MV-4-11 (cell line): ENCODE measurements around the gene FBXL12.
"Not testable (repeated sequence)": the region's sequence is repeated elsewhere in the genome, so short reads cannot be mapped to it uniquely, and the experiment has no call there.

ENCODE experiments used
- DNase-seq: peaks from one replicate; lab custom pipeline; 2025; lab: John Stamatoyannopoulos, UW

Gene FBXL12, protein sequence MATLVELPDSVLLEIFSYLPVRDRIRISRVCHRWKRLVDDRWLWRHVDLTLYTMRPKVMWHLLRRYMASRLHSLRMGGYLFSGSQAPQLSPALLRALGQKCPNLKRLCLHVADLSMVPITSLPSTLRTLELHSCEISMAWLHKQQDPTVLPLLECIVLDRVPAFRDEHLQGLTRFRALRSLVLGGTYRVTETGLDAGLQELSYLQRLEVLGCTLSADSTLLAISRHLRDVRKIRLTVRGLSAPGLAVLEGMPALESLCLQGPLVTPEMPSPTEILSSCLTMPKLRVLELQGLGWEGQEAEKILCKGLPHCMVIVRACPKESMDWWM

DNA sequence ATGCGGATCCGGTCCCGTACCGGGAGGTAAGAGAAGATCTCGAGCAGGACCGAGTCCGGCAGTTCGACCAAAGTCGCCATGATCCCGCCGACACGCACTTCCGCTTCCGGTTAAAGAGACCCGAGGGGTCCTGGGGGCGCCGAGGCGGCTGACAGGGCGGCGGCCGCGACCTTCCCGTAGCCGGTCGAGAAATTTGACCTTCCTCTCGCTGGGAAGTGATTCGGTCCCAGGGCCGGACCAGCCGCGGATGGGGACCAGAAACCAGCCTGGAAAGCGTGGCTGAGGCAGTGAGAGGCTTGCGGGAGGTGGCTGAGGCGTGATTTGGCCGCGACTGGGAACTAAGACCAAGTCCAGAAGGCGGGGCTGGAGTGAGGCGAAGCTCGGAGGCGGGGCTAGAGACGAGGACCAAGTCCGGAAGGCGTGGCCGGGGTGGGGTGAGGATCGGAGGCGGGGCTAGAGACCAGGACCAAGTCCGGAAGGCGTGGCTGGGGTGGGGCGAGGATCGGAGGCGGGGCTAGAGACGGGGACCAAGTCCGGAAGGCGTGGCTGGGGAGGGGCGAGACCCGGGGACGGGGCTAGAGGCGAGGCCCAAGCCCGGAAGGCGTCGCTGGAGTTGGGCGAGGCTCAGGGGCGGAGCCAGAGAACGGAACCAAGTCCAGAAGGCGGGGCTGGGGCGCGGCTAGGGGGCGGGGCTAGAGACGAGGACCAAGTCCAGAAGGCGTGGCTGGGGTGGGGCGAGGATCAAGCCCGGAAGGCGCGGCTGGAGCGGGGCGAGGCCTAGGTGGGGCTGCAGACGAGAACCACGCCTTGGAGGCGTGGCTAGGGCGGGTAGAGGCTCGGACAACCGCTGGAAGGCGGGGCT, at the start of gene FBXL12:
Gene FBXL12, minus strand, starts transcription at position 346 of the 862 bp plus-strand sequence. Its CDS starts 266 bp downstream, at position 80.
- peak; percentile 100 for DNase-seq

DNA sequence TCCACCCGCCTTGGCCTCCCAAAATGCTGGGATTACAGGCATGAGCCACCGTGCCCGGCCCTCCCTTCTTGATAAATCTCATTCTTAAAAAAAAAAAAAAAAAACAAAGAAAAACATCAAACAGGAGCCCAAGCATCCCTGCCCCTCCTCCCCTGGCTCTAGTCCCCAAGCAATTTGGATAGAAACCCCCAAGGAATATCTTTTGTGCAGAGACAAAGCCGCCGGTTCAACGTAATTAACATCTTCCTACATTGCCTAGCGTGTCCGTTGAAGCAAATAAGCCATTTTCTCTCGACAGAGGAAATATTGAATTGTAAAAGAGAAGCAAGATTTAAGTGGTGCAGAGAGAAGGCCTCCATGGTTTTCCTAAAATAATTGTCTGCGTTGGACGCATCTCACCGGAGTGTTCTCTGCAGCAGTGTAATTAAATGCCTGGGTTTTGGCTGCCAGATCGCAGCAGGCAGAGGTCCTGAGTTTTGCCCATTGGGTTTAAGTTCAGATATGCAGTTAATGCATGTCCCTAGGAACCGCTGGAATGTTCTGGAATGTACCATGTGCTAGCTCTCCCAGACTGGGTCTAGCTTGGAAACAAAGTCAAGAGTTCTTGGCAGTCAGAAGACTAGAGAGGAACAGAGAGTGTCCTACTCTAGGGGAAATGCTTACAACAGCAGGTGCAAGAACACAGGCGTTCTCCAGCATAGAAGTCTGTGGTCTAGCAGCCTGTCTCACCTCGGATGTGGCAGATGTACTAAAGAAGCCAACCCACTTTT, 47.0 kb upstream of the FBXL12 start:
- DNase-seq: peak; percentile 8

DNA sequence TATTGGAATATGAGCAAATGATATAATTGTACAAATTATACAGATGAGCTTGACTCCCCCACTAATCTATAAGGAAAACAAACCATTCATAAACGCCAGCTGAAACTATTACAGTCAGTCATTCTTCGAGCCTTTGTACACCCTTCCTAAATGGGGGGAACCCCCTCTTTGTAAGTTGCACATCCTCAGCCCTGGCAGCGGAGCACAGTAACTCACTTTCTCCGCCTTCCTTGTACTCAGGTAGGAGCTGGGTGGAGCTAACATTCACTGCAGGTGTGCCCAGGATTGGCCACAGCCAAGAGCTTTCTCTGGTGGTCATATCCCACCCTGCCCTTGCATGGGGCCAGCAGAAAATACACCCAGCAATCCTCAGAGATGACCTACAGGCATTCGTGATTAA, 44.9 kb upstream of the FBXL12 start:
- DNase-seq: no peak

DNA sequence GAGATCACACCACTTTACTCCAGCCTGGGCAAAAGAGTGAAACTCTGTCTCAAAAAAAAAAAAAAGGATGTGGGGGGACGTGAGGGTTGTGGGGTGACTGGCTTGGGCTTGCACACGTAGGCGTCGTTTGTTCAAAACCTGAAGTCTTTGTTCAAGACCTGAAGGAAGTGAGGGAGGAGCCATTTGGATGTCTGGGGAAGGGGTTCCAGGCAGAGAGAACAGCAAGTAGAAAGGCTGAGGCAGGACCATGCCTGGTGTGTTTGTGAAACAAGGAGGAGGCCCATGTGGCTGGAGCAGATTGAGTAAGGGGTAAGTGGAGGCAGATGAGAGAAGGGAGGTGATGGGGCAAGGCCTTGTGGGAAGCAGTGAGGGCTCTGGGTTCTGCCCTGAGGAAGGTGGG, 44.1 kb upstream of the FBXL12 start:
- no peak for DNase-seq

DNA sequence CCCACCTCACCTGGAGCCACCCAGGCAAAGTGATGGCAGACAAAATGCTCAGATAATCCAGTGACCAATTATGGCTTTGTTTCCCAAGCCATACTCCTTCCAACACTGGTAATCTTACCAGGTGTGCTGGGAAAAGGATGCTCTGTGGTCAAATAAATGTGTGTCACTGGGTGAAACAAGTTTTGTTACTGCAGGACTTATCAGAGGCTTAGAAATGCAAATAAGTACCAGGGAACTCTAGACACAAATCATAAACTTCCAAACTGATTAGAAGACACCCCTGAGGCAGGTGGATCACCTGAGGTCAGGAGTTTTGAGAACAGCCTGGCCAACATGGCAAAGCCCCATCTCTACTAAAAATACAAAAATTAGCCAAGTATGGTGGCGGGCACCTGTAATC, 42.6 kb upstream of the FBXL12 start:
- DNase-seq: no peak

DNA sequence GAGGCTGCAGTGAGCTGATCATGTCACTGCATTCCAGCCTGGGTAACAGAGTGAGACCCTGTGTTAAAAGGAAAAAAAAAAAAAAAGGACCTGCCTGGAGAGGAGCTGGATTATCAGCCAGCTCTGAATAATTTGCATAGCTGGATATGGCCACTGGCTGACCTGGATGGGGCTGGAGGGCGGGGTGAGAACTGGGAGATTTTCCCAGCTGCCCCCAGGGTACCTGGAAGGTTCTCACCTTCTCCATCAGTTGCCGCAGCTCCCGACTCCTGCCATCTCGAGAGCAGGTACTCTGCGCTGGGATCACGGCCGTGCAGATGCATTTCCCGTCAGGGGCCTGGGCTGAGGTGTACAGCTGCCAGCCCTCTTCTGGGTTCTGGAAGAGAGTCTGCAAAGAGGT, 41.5 kb upstream of the FBXL12 start:
- no peak for DNase-seq

DNA sequence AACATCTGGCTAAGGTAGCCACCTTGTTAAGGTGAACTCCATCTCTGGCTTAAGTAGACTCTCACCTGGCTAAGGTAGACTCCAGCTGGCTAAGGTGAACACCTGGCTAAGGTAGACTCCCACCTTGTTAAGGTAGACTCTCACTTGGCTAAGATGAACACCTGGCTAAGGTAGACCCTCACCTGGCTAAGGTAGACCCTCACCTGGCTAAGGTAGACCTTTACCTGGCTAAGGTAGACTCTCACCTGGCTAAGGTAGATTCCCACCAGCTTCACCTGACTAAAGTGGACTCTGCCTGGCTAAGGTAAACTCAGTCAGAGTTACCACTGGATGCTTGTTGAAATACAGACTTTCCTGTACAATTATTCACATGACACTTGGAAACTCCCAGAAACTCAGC, 39.9 kb upstream of the FBXL12 start:
- no peak for DNase-seq

DNA sequence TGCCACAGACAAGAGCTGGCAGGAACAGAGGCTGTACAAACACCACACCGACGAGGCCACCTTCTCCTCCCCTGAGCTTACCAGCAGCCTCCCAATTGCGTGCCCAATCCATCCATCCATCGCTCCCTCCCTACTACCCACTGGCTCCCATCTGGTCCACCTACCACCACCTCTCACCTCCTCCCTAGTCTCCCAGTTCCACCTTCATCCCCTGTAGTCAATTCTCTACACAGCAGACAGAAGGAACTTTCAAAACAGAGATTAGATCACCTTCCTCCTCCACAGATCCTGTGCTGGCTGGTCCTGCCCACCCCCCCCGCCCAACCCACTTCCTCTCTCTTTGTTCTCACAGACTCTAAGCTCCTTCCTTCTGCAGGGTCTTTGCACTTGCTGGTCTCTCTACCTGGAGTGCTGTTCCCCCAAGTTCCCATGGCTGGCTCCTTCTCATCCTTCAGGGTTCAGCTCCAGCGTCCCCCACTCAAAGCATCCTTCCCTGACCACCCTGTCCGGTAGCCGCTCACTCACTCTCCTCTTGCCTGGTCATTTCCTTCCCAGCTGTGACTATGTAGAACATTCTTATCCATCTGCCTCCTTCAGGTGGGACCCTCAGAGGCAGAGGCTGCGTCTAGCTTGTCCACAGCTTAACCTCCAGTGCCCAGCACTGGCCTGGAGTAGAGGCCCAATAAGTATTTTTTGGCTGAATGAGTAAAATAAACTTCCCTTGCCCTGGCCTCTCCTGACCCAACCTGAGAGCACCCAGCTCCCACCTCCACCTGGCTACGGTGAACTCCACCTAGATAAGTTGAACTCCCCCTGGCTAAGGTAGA, 39.3 kb upstream of the FBXL12 start:
- DNase-seq: peak; percentile 33

DNA sequence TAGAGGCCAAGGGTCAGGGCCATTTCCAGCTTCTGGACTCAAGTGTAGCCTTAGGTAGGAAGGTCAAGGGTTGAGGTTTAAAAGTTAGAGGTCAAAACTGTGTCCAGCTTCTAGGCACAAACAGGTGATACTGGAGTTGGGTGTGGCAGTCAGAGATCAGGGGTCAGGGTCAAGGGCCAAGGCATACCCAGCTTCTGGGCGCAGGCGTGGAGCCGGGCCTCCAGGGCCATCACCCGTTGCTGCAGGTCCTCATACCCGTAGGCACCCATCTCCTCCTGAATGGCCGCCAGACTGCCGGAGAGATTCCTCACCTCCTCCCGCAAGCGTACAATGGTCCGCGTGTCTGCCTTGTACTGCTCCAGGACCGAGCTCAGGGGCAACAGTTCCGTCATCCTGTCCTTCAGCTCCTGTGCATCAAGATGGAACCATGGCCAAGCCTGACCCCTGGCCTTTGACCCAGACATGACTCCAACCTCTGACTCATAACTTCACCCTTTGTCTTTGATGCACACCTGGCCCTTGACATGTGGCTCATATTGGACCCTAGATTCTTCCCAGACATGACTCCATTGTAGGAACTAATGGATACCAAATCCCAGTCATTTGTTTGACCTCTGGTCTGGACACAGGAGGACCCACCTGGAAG, 38.3 kb upstream of the FBXL12 start:
- DNase-seq: no peak

DNA sequence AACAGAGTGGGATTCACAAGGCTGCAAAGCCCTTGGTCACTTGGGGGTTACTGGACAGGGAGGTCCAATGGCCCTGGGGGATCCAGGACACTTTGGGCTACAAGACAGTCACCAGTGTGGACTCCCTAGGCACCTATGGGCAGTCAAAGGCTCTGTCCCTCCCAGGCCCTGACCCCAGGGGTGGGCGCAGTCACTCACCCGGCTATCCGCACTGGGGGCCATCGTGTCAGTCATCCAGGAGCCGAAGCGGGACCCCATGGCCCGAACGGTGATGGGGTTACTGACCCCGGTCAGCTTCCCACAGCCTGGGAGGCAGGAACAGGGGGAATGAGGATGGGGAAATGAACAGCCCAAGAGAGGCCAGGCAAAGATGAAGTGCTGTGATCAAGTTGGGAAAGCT, 37.7 kb upstream of the FBXL12 start:
- no peak for DNase-seq

DNA sequence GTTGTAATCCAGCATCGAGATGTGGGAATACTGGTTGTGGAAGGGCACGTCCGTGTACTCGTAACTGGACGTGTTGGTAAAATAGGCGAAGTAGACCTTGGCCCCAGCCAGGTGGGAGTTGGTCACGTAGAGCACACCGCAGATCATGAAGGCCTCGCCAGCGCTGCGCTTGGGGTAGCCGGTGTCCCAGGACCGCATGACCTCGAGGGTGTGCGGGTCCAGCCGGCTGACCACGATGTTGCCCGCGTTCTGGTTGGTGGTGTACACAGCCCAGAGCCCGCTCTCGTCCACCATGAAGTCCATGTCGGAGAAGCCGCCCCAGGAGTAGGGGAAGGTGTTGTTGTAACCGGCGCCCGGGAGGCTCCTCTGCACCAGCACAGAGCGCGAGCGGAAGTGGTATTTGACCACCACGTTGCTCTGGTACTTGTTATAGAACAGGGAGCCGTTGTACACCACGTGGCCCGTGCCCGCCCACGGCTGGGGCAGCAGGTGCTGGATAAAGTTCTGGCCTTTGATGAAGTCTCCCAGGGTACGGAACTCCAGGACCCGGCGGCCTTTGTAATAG, 35.5 kb upstream of the FBXL12 start:
- no peak for DNase-seq

DNA sequence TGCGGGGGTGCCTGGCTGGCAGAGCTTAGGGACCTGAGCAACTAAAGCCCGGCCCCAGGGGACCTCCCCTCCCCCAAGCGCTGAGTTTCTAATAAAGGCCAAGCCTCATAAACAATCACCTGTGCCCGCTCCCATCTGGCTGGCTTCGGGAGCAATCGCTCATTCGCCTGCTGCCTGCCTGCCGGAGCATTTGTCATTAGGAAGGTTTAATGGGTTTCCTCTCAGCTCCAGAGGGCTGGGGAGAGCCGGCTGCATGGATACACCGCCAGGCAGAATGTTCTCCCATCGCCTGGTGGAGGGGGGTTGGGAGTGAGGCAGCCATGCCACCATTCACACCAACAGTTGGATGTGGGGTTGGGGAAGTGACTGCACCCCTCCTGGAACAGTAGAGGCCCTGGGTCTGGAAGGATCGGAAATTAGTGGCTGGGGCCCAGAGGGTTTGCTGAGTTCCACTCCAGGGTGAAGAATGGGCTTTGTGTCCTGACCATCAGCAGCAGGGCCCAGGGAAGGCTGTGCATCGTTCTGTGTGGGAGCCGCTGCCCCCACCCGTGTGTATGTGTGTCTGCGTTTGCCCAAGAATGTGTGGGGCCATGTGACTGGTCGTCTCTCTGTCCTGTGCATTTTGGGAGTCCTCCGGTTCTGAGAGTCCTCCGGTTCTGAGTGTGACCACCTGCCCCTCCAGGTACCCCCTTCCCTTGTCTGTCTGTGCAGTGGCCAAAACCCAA, 31.5 kb upstream of the FBXL12 start:
- DNase-seq: no peak

DNA sequence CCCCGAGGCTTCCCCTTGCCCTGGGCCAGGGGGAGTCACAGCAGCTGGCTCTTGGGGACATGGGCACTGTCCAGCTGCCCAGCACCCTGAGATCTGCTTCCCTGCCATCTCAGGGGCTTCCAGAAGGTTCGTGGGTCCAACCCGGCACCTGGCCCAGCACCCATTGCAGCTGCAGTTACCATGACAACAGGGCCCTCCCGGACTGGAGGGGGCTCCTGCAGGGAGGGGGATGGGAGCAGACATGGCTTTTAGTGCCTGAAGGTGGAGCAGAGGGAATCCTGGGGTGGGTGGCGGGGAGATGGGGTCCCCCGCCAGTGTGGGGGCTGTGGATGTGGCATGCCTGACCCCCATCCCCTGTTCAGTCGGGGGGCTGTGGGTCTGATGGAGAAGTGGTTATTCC, 30.9 kb upstream of the FBXL12 start:
- no peak for DNase-seq

DNA sequence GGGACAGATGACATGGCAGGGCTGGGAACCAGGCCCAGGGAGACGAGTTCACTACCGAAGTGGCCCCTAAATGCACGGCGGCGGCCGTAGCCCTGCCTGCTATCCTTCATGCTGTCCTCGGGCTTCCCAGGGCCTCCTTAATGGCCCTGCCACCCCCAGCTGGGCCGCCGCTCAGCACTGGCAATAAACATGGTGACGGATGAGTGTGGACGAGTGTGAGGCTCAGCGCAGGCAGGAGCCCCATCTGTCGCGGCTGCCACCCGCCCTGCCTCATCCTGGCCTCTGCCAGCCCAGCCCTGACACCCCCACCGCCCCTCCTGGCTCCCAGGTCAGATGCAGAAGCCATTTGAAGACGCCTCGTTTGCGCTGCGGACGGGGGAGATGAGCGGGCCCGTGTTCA, 29.9 kb upstream of the FBXL12 start:
- no peak for DNase-seq

DNA sequence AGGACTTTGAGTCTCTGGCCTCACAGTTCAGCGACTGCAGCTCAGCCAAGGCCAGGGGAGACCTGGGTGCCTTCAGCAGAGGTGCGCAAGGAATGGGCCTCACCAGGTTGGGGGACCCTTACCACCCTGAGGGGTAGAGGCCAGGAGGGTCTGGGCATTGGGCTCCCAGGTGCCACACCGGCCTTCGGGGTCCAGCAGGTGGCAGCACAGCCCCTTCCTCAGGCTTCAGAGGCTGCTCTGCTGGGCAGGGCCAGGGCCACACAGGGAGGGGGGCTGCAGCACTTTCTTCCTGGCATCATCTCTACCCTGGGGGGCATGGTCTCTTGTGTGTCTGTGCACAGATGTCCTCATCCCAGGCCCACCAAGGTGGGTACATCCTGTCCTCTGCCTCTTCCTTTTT, 29.2 kb upstream of the FBXL12 start:
- DNase-seq: no peak

DNA sequence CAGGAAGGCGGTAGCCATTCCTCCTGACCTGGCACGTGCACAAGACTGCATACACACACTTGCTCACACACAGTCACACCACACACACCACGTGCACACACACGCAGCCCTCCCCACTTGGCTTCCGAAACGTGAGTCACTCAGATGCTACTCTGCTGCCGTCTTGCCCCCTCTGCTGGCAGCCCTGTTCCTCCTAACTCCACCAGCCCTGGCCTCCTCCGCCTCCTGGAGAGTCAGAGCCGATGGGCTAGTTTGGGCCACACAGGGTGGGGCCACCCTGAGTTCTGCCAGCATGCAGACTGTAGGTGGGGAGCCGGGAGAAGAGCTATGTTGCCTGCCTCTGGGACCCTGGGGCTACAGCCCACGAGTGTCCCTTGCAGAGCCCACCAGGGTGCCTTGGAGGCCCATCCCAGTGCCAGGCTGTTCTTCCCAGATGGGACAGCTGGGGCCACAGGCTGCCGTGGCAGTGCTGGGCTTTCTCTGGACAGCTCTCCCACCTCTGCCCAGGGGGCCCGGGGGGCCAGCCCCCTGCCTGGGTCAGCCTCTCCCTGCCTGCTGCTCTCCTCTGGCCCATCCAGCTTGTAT, 28.3 kb upstream of the FBXL12 start:
- peak; percentile 90 for DNase-seq

DNA sequence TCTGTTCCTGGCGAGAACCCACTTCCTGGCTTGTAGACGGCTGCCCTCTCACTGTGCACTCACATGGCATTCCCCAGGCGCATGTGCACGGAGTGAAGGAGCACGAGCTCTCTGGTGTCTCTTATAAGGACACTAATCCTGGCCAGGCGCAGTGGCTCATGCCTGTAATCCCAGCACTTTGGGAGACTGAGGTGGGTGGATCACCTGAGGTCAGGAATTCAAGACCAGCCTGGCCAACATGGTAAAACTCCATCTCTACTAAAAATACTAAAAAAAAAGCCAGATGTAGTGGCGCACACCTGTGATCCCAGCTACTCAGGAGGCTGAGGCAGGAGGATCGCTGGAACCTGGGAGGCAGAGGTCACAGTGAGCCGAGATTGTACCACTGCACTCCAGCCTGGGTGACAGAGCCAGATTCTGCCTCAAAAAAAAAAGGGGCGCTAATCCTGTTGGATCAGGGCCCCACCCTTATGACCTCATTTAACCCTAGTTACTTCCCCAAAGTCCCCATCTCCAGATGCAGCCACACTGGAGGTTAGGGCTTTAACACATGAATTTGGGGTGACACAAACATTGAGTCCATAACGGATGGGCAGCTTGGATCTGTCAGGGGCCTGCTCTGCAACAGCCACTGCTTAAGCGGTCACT, 24.9 kb upstream of the FBXL12 start:
- DNase-seq: not testable (repeated sequence)

DNA sequence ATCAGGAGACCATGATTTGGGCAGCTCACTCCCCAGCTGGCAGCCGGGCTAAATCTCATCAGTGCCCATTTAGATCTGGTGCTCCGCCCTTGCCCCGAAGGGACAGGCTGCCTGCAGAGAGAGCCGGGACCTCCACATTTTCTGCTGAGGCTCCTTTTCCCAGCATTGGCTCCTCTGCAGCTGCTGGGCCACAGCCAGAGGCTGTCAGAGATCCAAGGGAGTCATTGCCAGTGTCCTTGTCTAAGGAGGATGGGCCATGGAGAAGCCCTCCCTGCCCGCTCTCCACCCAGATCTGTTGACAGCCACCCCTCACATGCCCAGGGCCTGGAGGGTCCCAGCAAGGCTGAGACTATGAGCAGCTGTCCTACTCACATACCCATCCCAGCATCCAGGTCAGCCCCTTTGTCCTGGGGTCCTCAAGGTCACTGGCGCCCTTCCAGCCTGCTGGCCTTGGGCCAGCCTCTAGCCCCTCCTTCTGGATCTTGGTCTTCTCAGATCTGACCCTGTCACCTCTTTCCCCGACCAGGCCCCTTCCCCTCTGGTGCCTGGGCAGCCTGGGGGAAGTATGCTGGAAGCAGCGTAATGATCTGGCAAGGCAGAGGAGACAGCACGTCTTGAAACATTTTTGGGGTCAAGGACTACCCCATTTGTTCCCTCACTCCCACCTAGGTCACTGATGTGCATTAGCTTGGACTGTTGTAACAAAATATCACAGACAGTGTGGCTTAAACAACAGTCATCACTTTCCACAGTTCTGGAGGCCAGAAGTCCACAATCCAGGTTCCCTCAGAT, 24.2 kb upstream of the FBXL12 start:
- no peak for DNase-seq
